ENCODE data around the gene OSBPL10.

OSBPL10 gene

GRCh38 chr3:31613654-31614053, 367.4 kb downstream of the OSBPL10 start:
- DNase-seq (ENCODE audit: low read depth), result no peak

- no peak for DNase-seq (ENCODE audit: low read depth)
These were observed 367.9 kb downstream of the OSBPL10 start for GRCh38 chr3:31613177-31613576.
